Panc1 (cell line): ENCODE results near the gene LACTBL1. TPM values are rescaled to one million over a fixed set of nuclear protein-coding genes. Genes with fewer than 3 reads are reported as not detected.

Source experiments
- ATAC-seq: fragments of 200-7000 bp; cut with Tn5 transposase; 2 replicates; pipeline ENCODE4 v1.9.1; 2020; ENCODE audit warnings: mild to moderate bottlenecking, moderate library complexity
- BruUV-seq: library from RNA; stranded (reverse); fragments of 400-500 nt; replicated peaks from 2 replicates; lab custom pipeline; 2021; lab: Mats Ljungman, UMichigan
- CTCF ChIA-PET: fragments of 300-600 bp; sonication (Branson Sonifier 250); formaldehyde crosslinking; loops from one replicate; lab custom pipeline; 2022; ENCODE audit warnings: antibody characterized with exemption; lab: Charles Lee
- POLR2A ChIA-PET: fragments of 300-600 bp; sonication (Branson Sonifier 250); formaldehyde crosslinking; loops from one replicate; lab custom pipeline; 2022; ENCODE audit warnings: antibody characterized with exemption; lab: Charles Lee
- DNase-seq: peaks from one replicate; pipeline ENCODE4 v3.0.0-alpha.2; 2010; ENCODE audit warnings: low read depth, low spot score
- H3K27ac ChIP-seq: 2 replicates; pipeline ENCODE4 v1.5.1; 2011; ENCODE audit warnings: mild to moderate bottlenecking, low read length, inconsistent platforms
- H3K27me3 ChIP-seq: fragments of 200-500 bp; sonication (Bioruptor generic); 2 replicates; pipeline ENCODE4 v1.6.0; 2014; ENCODE audit warnings: low read length, inconsistent platforms; ENCODE audit not compliant: control insufficient read depth, insufficient read depth
- H3K36me3 ChIP-seq: fragments of 200-500 bp; sonication (Bioruptor generic); 2 replicates; pipeline ENCODE4 v1.5.1; 2014; ENCODE audit warnings: inconsistent platforms, mild to moderate bottlenecking, low read length, moderate library complexity; ENCODE audit not compliant: control insufficient read depth, insufficient read depth
- H3K4me1 ChIP-seq: 2 replicates; pipeline ENCODE4 v1.5.1; 2011; ENCODE audit warnings: inconsistent platforms, mild to moderate bottlenecking, low read length, moderate library complexity; ENCODE audit not compliant: control insufficient read depth, insufficient read depth
- H3K4me3 ChIP-seq, 2 experiments: 2 replicates each; pipeline ENCODE4 v1.5.1; 2011 to 2012; ENCODE audit warnings: low read depth in 2 of 2, low read length in 2 of 2, mild to moderate bottlenecking in 2 of 2, inconsistent platforms in 1 of 2, moderate library complexity in 1 of 2
- H3K9me3 ChIP-seq: fragments of 200-500 bp; sonication (Bioruptor generic); 2 replicates; pipeline ENCODE4 v1.5.1; 2014; ENCODE audit warnings: low read depth, mild to moderate bottlenecking, inconsistent platforms, low read length, moderate library complexity; ENCODE audit not compliant: control insufficient read depth, insufficient read depth
- CTCF ChIP-seq: fragments of 450-650 bp; IDR thresholded peaks from 2 replicates; pipeline ENCODE4 v1.5.1; 2017; ENCODE audit warnings: mild to moderate bottlenecking
- POLR2AphosphoS5 ChIP-seq: IDR thresholded peaks from 2 replicates; pipeline ENCODE4 v1.6.1; 2012; ENCODE audit warnings: mild to moderate bottlenecking, low read depth, low read length, moderate library complexity
- REST ChIP-seq, 2 experiments: IDR thresholded peaks; 2 replicates each; pipeline ENCODE4 v1.6.1; 2011 to 2012; ENCODE audit warnings: low read depth in 2 of 2, control low read depth in 1 of 2, low read length in 1 of 2, mild to moderate bottlenecking in 1 of 2, moderate library complexity in 1 of 2; ENCODE audit not compliant: insufficient read depth in 1 of 2
- SIN3A ChIP-seq: IDR thresholded peaks from 2 replicates; pipeline ENCODE4 v1.6.1; 2012; ENCODE audit warnings: low read depth, mild to moderate bottlenecking, low read length, moderate library complexity, borderline replicate concordance; ENCODE audit not compliant: insufficient read depth
- TCF7L2 ChIP-seq: IDR thresholded peaks from 2 replicates; pipeline ENCODE4 v1.6.1; 2011; ENCODE audit warnings: mild to moderate bottlenecking, low read depth, low read length, inconsistent platforms
- in situ Hi-C: cut with HindIII; loops from 2 replicates; pipeline ENCODE4 v1.10.0; 2016; ENCODE audit warnings: low sequenced_read_pairs, low pct_unique_long_range_greater_than_20kb
- intact Hi-C: fragments of 100-400 bp; cut with micrococcal nuclease; formaldehyde crosslinking; loops from one replicate; pipeline ENCODE4 v1.10.0; 2022; ENCODE audit not compliant: unreplicated experiment
- total RNA-seq: library from RNA; stranded (reverse); gene quantifications from one replicate; pipeline ENCODE4 v1.2.1, GENCODE V29; 2021; ENCODE audit not compliant: unreplicated experiment

Gene LACTBL1
- total RNA-seq, 1 experiment from 2014 or later, result not detected

- no TSS peak for BruUV-seq
- ChIA-PET CTCF (interaction anchor here (1.0 kb wide), 1 partner anchor 208 kb away, joined by 4 read pairs; no protein-coding TSS in a partner anchor), POLR2A (no interaction called here)
- TF ChIP-seq REST (IDR thresholded peaks at IDR 0.05; ENCODE audit: insufficient read depth in 1 of 2, low read depth in 2 of 2, low read length in 1 of 2) (0 out of 4 replicates have a peak, but pooled peaks of 1 of the 2 experiments have one; percentile 14), CTCF (peak; percentile 96), TCF7L2 (no peak), POLR2AphosphoS5 (no peak), SIN3A (no peak)
- H3K36me3 ChIP-seq, result no peaks in the 10 kb centered on the region
- DNase-seq (peak; percentile 88), ATAC-seq (peak; percentile 99)
- intact Hi-C loops (loop anchor here (2.0 to 10.0 kb wide), 3 partner anchors 106 to 298 kb away; no protein-coding TSS in a partner anchor), in situ Hi-C loops (no loop called here)
- H3K27me3 ChIP-seq, result no peaks in the 10 kb centered on the region
- H3K4me1 ChIP-seq, result no peaks in the 10 kb centered on the region
- no peaks in the 10 kb centered on the region for H3K9me3 ChIP-seq
- H3K4me3 ChIP-seq, result peak overlapping the region in 1 of 2 experiments; percentile 43; a peak in 2 of 4 replicates
- H3K27ac ChIP-seq, result peak overlapping the region; percentile 29; the same call in 1 of the 2 replicates
These were observed 4.0 kb upstream of the LACTBL1 start for GRCh38 chr1:22976461-22977243.

GRCh38 chr1:22976127-22976460 lies 3.4 kb upstream of the LACTBL1 start:
- ATAC-seq, result no peak

More at GRCh38 chr1:22976127-22976460, 3.4 kb upstream of the LACTBL1 start:
- Histone ChIP-seq H3K36me3 (no peaks in the 10 kb centered on the region), H3K9me3 (no peaks in the 10 kb centered on the region), H3K27ac (peak overlapping the region; percentile 29; the same call in 1 of the 2 replicates), H3K4me1 (no peaks in the 10 kb centered on the region), H3K4me3 (peak overlapping the region in 1 of 2 experiments; percentile 43; a peak in 2 of 4 replicates), H3K27me3 (no peaks in the 10 kb centered on the region)
- intact Hi-C loops, result loop anchor here (2.0 to 10.0 kb wide), 3 partner anchors 106 to 299 kb away; no protein-coding TSS in a partner anchor
- POLR2A ChIA-PET, result no interaction called here
- in situ Hi-C loops, result no loop called here
- CTCF ChIA-PET, result interaction anchor here (1.0 kb wide), 1 partner anchor 208 kb away, joined by 4 read pairs; no protein-coding TSS in a partner anchor
- TF ChIP-seq SIN3A, result no peak
- TF ChIP-seq POLR2AphosphoS5, result no peak
- TF ChIP-seq TCF7L2, result no peak
- no peak for TF ChIP-seq REST (IDR thresholded peaks at IDR 0.05; ENCODE audit: insufficient read depth in 1 of 2, low read depth in 2 of 2, low read length in 1 of 2)
- TF ChIP-seq CTCF, result no peak
- DNase-seq, result no peak
- BruUV-seq, result no TSS peak
